GM19099 (cell line): ENCODE data around the gene CCDC97.
A peak's percentile ranks its signal among the peaks of the same experiment; 100 is the strongest.

Experiments used
- POLR2A ChIP-seq: IDR thresholded peaks from 3 replicates; pipeline ENCODE4 v1.6.1; 2011; ENCODE audit warnings: low read depth; ENCODE audit not compliant: insufficient read length; ENCODE audit errors: extremely low read depth

Gene CCDC97

GRCh38 chr19:41355802-41356201 lies 45.8 kb downstream of the CCDC97 start:
- TF ChIP-seq POLR2A: no peak

DNA sequence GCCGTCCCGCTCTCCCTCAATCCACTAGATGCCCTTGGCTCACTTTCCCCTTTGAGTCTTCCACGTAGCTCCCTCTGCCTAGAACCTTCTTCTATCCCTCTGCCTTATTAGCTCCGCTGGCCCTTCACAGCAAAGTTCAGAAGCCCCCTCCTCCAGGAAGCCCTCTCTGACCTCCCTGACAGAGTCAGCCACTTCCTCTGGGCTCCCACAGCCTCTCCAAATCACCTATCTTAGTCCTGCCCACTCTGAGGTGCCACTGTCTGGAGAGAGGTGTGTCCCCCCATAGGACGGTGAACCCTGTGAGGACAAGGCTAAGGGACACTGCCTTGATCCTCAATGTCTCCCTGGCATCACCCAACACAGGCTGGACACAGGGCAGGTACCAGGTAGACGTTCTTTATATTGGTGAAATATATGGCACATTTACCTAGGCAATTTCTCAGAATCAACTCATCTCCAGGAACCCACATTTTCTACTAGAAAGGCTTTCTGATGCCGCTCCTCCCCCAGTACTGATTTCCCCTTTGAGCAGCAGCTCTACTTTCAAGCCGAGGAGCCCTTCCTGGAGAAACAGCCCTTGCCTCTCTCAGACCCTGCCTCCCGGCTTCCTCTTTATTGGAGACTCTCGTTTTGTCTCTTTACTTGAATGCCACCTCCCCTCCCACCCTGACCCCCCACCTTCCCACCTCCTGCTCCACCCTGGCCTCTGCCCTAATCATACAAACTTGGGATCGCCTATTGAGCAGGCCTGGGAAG lies 47.2 kb downstream of the CCDC97 start:
- TF ChIP-seq POLR2A: no peak

DNA sequence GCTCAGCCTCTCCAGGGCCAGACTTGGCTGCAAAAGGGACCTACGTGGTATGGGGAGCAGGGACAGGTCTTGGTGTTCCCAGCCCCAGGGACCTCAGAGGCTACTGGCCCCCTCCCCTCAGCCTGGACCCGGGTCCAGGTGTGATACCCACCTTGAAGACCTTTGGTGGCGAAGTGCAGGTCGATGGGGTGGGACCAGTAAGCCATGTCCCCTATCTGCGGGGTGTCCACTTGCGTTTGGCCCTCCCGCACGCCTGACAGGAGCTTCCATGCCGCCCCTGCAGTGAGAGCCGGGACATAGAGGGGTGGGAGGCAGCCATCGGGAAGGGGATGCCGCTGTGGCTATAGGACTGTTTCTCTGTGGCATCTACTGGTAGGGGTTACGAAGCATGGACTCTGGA lies 47.8 kb downstream of the CCDC97 start:
- no peak for TF ChIP-seq POLR2A

GRCh38 chr19:41359741-41360140 lies 49.8 kb downstream of the CCDC97 start:
- no peak for TF ChIP-seq POLR2A

DNA sequence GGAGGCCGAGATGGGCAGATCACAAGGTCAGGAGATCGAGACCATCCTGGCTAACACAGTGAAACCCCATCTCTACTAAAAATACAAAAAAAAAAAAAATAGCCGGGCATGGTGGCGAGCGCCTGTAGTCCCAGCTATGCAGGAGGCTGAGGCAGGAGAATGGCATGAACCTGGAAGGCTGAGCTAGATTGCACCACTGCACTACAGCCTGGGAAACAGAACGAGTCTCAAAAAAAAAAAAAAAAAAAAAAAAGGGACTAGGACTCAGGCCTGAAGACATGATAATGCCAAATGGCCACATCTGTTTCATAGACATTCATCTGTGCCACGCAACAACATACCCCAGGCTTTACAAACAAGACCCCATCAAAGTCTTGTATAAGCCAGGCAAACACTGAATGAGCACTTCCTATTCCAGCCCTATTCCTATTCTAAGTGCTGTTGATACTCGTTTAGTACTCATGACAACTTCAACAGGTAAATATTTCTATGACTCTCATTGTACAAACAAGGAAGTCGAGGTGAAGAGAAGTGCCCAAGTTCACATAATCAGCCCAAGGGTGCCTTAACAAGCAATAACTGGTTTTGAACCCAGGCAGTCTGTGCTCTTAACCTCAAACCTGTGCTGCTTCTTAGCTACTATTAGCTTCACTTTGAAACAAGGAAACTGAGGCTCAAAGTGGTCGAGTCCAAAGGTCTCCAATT lies 52.3 kb downstream of the CCDC97 start:
- TF ChIP-seq POLR2A: no peak

- TF ChIP-seq POLR2A: no peak
Observed at GRCh38 chr19:41363371-41363752, 53.4 kb downstream of the CCDC97 start.

DNA sequence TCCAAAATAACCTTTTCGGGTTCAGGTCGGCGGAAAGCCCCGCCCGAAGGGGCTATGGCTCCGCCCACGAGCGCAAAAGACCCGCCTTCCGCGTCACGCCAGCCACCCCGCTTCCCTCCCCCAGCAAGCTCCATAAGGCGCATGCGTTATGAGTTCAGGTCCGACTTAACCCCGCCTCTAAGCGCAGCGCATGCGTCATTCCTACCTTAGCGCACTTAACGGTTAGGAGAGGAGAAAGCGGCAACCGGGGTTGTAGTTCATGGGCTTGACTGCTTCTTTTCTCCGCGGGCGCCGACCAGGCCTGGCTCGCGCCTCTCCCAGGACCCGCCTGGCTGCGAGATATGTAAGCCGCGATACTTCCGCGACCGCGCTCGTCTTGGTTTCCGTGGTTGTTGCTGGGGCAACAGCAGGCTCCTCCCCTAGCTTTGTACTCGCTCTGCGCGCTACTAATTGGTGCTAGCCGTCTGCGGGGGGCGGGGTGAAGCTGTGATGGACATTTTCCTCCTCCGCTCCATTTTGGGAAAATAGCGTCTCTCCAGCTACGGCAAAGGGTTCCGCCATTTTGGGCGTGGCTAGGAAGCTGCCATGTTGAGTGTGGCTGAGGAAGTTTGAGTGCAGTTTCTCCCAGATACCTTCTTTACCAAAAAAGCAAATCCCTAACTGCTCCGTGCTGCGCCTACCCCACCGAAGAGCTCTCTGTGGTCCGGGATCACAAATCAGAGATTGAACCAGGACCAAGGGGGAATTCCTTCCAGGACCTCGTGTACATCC lies 54.0 kb downstream of the CCDC97 start, which contains the start of gene B9D2:
TSS of gene B9D2 (minus strand) at position 397 of the 771 bp plus-strand sequence. CDS start 630 bp downstream, outside the sequence.
- peak; percentile 83 for TF ChIP-seq POLR2A

DNA sequence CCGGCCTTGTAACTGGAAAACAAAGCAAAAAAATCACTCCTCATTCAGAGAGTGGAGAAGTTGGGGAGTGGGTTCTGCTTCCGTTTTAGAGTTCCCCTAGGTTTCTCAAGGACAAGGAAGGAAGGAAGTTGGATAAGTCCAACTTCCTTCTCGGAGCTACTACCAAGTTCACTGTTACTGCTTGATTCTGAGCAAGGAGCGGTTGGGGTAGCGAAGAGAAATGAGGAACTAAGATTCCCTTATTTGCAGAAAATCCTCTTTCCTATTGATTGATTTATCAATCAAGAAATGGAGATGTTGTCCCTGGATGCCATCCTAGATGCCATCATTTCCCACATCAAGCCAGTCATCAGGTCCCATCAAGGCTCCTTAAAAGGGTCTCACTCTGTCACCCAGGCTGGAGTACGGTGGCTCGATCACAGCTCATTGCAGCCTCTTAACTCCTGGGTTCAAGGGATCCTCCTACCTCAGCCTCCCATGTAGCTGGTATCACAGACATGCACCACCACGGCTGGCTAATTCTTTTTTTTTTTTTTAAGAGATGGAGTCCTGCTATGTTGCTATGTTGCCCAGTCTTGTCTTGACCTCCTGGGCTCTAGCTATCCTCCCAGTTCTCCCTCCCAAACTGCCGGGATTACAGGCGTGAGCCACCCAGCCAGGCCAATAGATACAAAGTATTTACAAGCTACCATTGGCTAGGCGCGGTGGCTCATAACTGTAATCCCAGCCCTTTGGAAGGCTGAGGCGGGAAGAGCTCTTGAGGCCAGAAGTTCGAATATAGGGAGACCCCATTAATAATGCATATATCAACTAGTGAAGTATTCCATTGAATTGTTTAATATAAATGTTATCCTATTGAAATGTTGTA lies 54.8 kb downstream of the CCDC97 start:
- no peak for TF ChIP-seq POLR2A

DNA sequence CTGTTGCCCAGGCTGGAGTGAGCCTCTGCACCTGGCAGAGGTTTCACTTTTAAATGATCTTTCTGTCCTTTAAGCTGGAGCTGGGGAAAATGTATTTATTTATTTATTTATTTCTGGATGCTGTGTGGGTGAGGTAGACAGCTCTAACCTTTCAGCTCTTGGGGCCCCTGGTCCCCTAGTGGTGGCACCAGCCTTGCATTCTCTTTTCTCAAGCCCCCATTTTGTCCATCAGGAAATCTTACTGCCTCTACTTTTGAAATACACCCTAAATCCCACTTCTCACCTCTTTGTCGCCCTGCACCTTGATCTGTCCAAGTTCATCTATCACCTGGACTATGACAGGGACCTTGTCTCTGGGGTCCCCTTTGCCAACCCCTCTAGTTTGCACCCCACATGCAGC lies 56.1 kb downstream of the CCDC97 start:
- TF ChIP-seq POLR2A: no peak

GRCh38 chr19:41367848-41368301 lies 57.9 kb downstream of the CCDC97 start:
- peak; percentile 34 for TF ChIP-seq POLR2A

DNA sequence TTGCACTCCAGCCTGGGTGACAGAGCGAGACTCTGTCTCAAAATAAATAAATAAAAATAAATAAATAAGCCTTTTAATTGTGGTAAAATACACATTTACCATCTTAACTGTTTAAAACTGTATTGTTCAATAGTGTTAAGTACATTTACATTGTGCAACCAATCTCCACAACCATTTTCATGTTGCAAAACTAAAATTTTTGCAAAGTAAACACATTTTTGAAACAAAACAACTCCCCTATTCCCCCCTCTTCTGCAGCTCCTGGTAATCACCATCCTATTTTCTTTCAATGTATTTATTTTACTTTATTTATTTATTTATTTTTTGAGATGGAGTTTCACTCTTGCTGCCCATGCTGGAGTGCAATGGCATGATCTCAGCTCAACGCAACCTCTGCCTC lies 59.8 kb downstream of the CCDC97 start:
- no peak for TF ChIP-seq POLR2A

GRCh38 chr19:41371541-41371940 lies 61.6 kb downstream of the CCDC97 start:
- TF ChIP-seq POLR2A: no peak

DNA sequence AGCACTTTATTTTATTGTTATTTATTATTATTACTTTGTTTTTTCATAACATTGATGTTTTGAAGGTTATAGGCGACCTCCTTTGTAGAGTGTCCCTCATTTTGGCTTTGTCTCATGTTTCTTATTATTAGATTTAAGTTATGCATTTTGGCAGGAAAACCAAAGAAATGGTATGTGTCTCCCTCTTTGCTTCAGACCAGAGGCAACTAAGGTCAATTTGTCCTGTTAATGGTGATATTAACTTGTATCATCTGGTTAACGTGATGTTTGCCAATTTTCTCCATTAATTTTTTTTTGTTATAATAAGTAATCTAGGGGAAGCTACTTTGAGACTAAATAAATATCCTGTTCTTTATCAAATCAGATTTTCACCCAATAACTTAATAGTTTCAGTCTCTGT lies 62.5 kb downstream of the CCDC97 start:
- no peak for TF ChIP-seq POLR2A

GRCh38 chr19:41373993-41374392 lies 64.0 kb downstream of the CCDC97 start:
- TF ChIP-seq POLR2A: no peak
